H1 (cell line): ENCODE results near the gene CARD11.
"Not testable (repeated sequence)": the region's sequence is repeated elsewhere in the genome, so short reads cannot be mapped to it uniquely, and the experiment has no call there.

Experiments
- EP300 ChIP-seq, 2 experiments: IDR thresholded peaks; 1 replicate in 1 of 2; 2 replicates in 1 of 2; pipeline ENCODE4 v1.6.1; 2011 to 2012; ENCODE audit warnings: low read depth in 2 of 2, low read length in 2 of 2, mild to moderate bottlenecking in 2 of 2, borderline replicate concordance in 1 of 2, inconsistent platforms in 1 of 2, moderate library complexity in 1 of 2
- MAX ChIP-seq: IDR thresholded peaks from 2 replicates; pipeline ENCODE4 v1.6.1; 2012; ENCODE audit warnings: inconsistent platforms
- POLR2A ChIP-seq, 2 experiments: IDR thresholded peaks; 1 replicate in 1 of 2; 2 replicates in 1 of 2; pipeline ENCODE4 v1.6.1; 2011; ENCODE audit warnings: low read depth in 2 of 2, low read length in 2 of 2, mild to moderate bottlenecking in 2 of 2; ENCODE audit errors: control extremely low read depth in 1 of 2
- POLR2AphosphoS5 ChIP-seq: IDR thresholded peaks from 2 replicates; pipeline ENCODE4 v1.6.1; 2011; ENCODE audit warnings: low read depth, low read length
- RAD21 ChIP-seq, 2 experiments: IDR thresholded peaks in 1 of 2; conservative IDR thresholded peaks in 1 of 2; 2 replicates each; pipeline ENCODE4 v1.6.1; 2011; ENCODE audit warnings: low read depth in 2 of 2, low read length in 2 of 2, improper control_type of control experiment in 1 of 2, inconsistent platforms in 1 of 2, mild to moderate bottlenecking in 1 of 2, moderate library complexity in 1 of 2
- RFX5 ChIP-seq: IDR thresholded peaks from 2 replicates; pipeline ENCODE4 v1.6.1; 2011; ENCODE audit warnings: low read depth, low read length, improper control_type of control experiment, borderline replicate concordance
- TF ChIP-seq, protein P1 (sequence below), 3 experiments: IDR thresholded peaks; 1 replicate in 2 of 3; 2 replicates in 1 of 3; pipeline versions ENCODE4 v1.5.1 to v1.6.1; 2011; ENCODE audit warnings: low read length in 3 of 3, mild to moderate bottlenecking in 3 of 3, inconsistent platforms in 2 of 3, low read depth in 1 of 3, moderate library complexity in 1 of 3; ENCODE audit not compliant: insufficient read depth in 1 of 3; ENCODE audit errors: control extremely low read depth in 1 of 3

DNA sequence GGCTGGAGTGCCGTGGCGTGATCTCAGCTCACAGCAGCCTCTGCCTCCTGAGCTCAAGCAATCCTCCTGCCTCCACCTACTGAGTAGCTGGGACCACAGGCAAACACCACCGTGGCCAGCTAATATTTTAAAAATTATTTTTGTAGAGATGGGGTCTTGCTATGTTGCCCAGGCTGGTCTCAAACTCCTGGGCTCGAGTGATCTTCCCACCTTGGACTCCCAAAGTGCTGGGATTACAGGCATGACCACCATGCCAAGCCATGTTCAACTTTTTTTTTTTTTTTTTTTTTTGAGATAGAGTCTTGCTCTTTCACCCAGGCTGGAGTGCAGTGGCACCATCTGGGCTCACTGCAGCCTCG lies 86.3 kb downstream of the CARD11 start:
- not testable (repeated sequence) for TF ChIP-seq RAD21 (IDR thresholded peaks at IDR 0.05 in 1 of 2, conservative IDR thresholded peaks at IDR 0.05 in 1 of 2; ENCODE audit: low read depth in 2 of 2, low read length in 2 of 2); POLR2A (IDR thresholded peaks at IDR 0.05; ENCODE audit: control extremely low read depth in 1 of 2, low read depth in 2 of 2, low read length in 2 of 2); EP300 (IDR thresholded peaks at IDR 0.05; ENCODE audit: borderline replicate concordance in 1 of 2, low read depth in 2 of 2, low read length in 2 of 2); MAX; POLR2AphosphoS5; RFX5
- TF ChIP-seq, protein P1, sequence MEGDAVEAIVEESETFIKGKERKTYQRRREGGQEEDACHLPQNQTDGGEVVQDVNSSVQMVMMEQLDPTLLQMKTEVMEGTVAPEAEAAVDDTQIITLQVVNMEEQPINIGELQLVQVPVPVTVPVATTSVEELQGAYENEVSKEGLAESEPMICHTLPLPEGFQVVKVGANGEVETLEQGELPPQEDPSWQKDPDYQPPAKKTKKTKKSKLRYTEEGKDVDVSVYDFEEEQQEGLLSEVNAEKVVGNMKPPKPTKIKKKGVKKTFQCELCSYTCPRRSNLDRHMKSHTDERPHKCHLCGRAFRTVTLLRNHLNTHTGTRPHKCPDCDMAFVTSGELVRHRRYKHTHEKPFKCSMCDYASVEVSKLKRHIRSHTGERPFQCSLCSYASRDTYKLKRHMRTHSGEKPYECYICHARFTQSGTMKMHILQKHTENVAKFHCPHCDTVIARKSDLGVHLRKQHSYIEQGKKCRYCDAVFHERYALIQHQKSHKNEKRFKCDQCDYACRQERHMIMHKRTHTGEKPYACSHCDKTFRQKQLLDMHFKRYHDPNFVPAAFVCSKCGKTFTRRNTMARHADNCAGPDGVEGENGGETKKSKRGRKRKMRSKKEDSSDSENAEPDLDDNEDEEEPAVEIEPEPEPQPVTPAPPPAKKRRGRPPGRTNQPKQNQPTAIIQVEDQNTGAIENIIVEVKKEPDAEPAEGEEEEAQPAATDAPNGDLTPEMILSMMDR (IDR thresholded peaks at IDR 0.05; ENCODE audit: control extremely low read depth in 1 of 3, insufficient read depth in 1 of 3, low read depth in 1 of 3, low read length in 3 of 3) = not testable (repeated sequence)
